Duodenal mucosa (tissue), 2 donors: ENCODE results near the gene ITGB3BP.

Source experiments
- H3K27ac ChIP-seq: one replicate; pipeline ENCODE4 v1.7.0; 2013; ENCODE audit warnings: low read depth, low read length
- H3K27me3 ChIP-seq, 2 donors: one replicate each; pipeline ENCODE4 v1.7.0; 2013; ENCODE audit warnings: low read length in 2 of 2, control low read depth in 1 of 2; ENCODE audit not compliant: insufficient read depth in 2 of 2, control insufficient read depth in 1 of 2
- H3K36me3 ChIP-seq, 2 donors: one replicate each; pipeline ENCODE4 v1.7.0; 2013; ENCODE audit warnings: low read length in 2 of 2, control low read depth in 1 of 2; ENCODE audit not compliant: insufficient read depth in 2 of 2, control insufficient read depth in 1 of 2
- H3K4me1 ChIP-seq, 2 donors: one replicate each; pipeline ENCODE4 v1.7.0; 2013; ENCODE audit warnings: low read length in 2 of 2, control low read depth in 1 of 2; ENCODE audit not compliant: insufficient read depth in 2 of 2, control insufficient read depth in 1 of 2
- H3K4me3 ChIP-seq, 2 donors: one replicate each; pipeline ENCODE4 v1.7.0; 2013; ENCODE audit warnings: low read length in 2 of 2, low read depth in 1 of 2
- H3K9ac ChIP-seq, 2 donors: one replicate each; pipeline ENCODE4 v1.7.0; 2013; ENCODE audit warnings: low read length in 2 of 2, low read depth in 1 of 2
- H3K9me3 ChIP-seq, 2 donors: one replicate each; pipeline ENCODE4 v1.7.0; 2013; ENCODE audit warnings: low read length in 2 of 2, control low read depth in 1 of 2; ENCODE audit not compliant: control insufficient read depth in 1 of 2

Gene ITGB3BP

GRCh38 chr1:63512584-63512983 is 10.4 kb downstream of the ITGB3BP start:
- no peak overlapping the region for H3K27ac ChIP-seq
- no peak overlapping the region for H3K9ac ChIP-seq
- H3K9me3 ChIP-seq: no peaks in the 10 kb centered on the region
- no peak overlapping the region for H3K4me3 ChIP-seq
- no peaks in the 10 kb centered on the region for H3K4me1 ChIP-seq
- no peaks in the 10 kb centered on the region for H3K27me3 ChIP-seq
- H3K36me3 ChIP-seq: no peaks in the 10 kb centered on the region

GRCh38 chr1:63509718-63510117 is 13.3 kb downstream of the ITGB3BP start:
- H3K27ac ChIP-seq: no peak overlapping the region

DNA sequence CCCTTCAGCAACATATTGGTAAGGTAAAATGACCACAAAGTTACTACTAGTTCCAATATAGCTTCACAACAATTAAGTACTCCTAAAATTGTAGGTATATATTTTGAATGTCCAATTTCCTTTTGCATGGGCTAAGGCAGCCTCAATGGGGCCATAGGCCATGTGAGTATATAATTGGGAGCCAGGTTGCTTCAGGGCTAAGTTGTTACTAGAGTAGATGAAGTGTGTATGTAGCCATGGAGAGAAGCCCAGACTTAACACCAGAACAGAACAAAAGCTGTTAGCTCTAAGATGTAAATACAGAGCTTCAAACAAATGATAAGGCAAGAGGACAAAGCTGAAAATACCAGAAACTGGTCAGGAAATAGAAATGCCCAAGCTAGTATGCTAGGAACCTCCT is 16.2 kb downstream of the ITGB3BP start:
- Histone ChIP-seq H3K9ac (no peak overlapping the region), H3K4me3 (no peak overlapping the region), H3K36me3 (peaks cover 3 to 4% of the 10 kb centered on the region in 2 donors), H3K9me3 (no peaks in the 10 kb centered on the region), H3K27ac (no peak overlapping the region), H3K27me3 (no peaks in the 10 kb centered on the region), H3K4me1 (no peaks in the 10 kb centered on the region)

More at GRCh38 chr1:63509718-63510117, 13.3 kb downstream of the ITGB3BP start:
- no peak overlapping the region for H3K4me3 ChIP-seq
- H3K4me1 ChIP-seq: no peaks in the 10 kb centered on the region
- H3K36me3 ChIP-seq: peaks cover 3 to 4% of the 10 kb centered on the region in 2 donors
- no peaks in the 10 kb centered on the region for H3K9me3 ChIP-seq
- no peak overlapping the region for H3K9ac ChIP-seq
- H3K27me3 ChIP-seq: no peaks in the 10 kb centered on the region

DNA sequence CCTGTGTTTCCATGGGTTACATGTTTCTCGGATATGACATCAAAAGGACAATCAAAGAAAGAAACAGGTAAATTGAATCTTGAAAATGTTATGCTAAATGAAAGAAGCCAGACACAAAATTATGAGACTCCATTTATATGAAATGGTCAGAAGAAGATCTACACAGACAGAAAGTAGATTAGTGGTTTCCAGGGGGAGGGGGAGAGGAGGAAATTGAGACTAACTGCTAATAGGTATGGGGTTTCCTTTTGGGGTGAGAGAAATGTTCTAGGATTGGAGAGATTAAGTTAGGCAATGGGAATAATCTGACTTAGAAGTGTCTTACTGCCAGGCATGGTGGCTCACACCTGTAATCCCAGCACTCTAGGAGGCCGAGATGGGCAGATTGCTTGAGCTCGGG is 21.8 kb downstream of the ITGB3BP start:
- H3K27me3 ChIP-seq: no peaks in the 10 kb centered on the region
- H3K27ac ChIP-seq: no peak overlapping the region
- no peak overlapping the region for H3K9ac ChIP-seq
- H3K4me3 ChIP-seq: no peak overlapping the region
- peaks cover under 1% of the 10 kb centered on the region in 2 donors for H3K36me3 ChIP-seq
- H3K9me3 ChIP-seq: no peaks in the 10 kb centered on the region
- no peaks in the 10 kb centered on the region for H3K4me1 ChIP-seq

DNA sequence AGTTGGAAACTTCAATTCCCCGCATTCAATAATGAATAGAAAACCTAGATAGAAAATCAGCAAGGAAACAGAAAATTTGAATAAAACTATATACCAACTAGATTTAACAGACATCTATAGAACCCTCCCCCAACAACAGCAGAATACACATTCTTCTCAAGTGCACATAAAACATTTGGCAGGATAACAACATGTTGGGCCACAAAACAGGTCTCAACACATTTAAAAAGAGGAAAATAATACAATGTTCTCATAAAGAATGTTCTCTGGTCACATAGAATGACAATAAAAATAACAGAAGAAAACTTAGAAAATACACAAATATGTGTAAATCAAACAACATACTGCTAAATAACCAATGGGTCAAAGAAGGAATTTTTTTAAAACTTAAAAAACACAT is 24.9 kb downstream of the ITGB3BP start:
- no peaks in the 10 kb centered on the region for H3K36me3 ChIP-seq
- H3K9ac ChIP-seq: no peak overlapping the region
- H3K27me3 ChIP-seq: no peaks in the 10 kb centered on the region
- H3K27ac ChIP-seq: no peak overlapping the region
- no peaks in the 10 kb centered on the region for H3K9me3 ChIP-seq
- H3K4me1 ChIP-seq: no peaks in the 10 kb centered on the region
- no peak overlapping the region for H3K4me3 ChIP-seq

GRCh38 chr1:63497577-63497976 is 25.4 kb downstream of the ITGB3BP start:
- Histone ChIP-seq H3K4me1 (no peaks in the 10 kb centered on the region), H3K9me3 (no peaks in the 10 kb centered on the region), H3K4me3 (no peak overlapping the region), H3K9ac (no peak overlapping the region), H3K27me3 (no peaks in the 10 kb centered on the region), H3K27ac (no peak overlapping the region), H3K36me3 (no peaks in the 10 kb centered on the region)

GRCh38 chr1:63487336-63488065 is 35.5 kb downstream of the ITGB3BP start:
- no peak overlapping the region for H3K4me3 ChIP-seq
- H3K36me3 ChIP-seq: no peaks in the 10 kb centered on the region
- no peak overlapping the region for H3K9ac ChIP-seq
- H3K9me3 ChIP-seq: no peaks in the 10 kb centered on the region
- no peaks in the 10 kb centered on the region for H3K27me3 ChIP-seq
- H3K4me1 ChIP-seq: no peaks in the 10 kb centered on the region
- no peak overlapping the region for H3K27ac ChIP-seq

DNA sequence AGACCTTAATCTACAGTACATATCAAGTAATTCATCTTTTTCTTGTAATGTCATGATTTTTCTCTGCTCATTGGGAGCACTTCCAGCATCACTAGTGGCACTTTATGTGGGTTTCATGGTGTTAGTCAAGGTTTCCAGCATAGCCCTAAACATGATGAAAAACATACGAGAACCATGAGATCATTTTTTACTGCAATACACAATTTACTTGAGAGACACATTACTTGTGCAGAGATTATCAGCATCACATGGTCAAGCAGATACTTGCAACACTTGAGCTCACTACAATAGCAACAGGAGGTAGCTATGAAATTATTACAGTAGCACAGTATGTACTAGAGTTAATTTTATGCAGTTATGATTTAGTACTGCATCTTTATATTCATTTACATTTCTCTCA is 36.4 kb downstream of the ITGB3BP start:
- no peak overlapping the region for H3K27ac ChIP-seq
- no peak overlapping the region for H3K9ac ChIP-seq
- H3K27me3 ChIP-seq: no peaks in the 10 kb centered on the region
- H3K36me3 ChIP-seq: no peaks in the 10 kb centered on the region
- no peak overlapping the region for H3K4me3 ChIP-seq
- no peaks in the 10 kb centered on the region for H3K4me1 ChIP-seq
- no peaks in the 10 kb centered on the region for H3K9me3 ChIP-seq

DNA sequence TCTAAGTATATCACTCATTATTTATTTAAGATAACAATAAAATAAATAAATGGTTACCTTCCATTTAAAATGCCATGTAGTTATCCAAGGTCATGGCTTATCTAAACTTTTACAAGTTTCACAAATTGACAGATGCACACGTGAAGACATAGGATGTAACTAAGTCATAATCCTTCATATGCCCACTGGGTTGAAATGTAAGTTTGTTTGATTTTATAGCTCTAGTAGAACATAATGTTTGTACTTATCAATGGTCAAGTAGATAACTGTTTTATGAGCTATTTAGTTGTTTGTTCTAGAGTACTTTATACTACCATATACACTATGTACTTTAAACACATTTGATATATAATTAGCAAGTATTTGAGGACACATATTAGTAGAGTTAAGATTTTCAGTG is 43.0 kb downstream of the ITGB3BP start:
- H3K27me3 ChIP-seq: no peaks in the 10 kb centered on the region
- H3K36me3 ChIP-seq: no peaks in the 10 kb centered on the region
- no peak overlapping the region for H3K4me3 ChIP-seq
- H3K9me3 ChIP-seq: no peaks in the 10 kb centered on the region
- H3K4me1 ChIP-seq: peaks cover 3 to 5% of the 10 kb centered on the region in 2 donors
- no peak overlapping the region for H3K9ac ChIP-seq
- H3K27ac ChIP-seq: no peak overlapping the region

DNA sequence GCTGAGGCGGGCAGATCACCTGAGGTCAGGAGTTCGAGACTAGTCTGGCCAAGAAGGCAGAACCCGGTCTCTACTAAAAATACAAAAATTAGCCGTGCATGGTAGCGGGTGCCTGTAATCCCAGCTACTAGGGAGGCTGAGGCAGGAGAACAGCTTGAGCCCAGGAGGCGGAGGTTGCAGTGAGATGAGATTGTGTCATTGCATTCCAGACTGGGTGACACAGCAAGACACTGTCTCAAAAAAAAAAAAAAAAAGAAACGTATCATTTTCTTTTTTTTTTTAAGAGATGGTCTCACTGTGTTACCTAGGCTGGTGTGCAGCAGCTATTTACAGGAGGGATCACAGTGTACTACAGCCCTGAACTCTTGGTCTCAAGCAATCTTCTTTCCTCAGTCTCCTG is 47.3 kb downstream of the ITGB3BP start:
- Histone ChIP-seq H3K4me3 (no peak overlapping the region), H3K9me3 (peaks cover 0 to 1% of the 10 kb centered on the region in 2 donors), H3K27me3 (no peaks in the 10 kb centered on the region), H3K4me1 (peaks cover 3 to 5% of the 10 kb centered on the region in 2 donors), H3K36me3 (no peaks in the 10 kb centered on the region), H3K27ac (no peak overlapping the region), H3K9ac (no peak overlapping the region)
